ENCODE data around the gene WDFY3.

Gene WDFY3

GRCh38 chr4:84966382-84967242, at the start of gene WDFY3:
WDFY3 (minus strand) TSS chr4:84966690; CDS start chr4:84860591, 106,099 bp downstream.
- DNase-seq, result peak; percentile 69

- DNase-seq, result no peak
Observed at GRCh38 chr4:85005865-85006377, 39.4 kb upstream of the WDFY3 start.

- no peak for DNase-seq
Observed at GRCh38 chr4:85000343-85000742, 33.9 kb upstream of the WDFY3 start.

GRCh38 chr4:84995386-84995785, 28.9 kb upstream of the WDFY3 start:
- DNase-seq, result no peak

- DNase-seq, result no peak
Observed at GRCh38 chr4:84994280-84994679, 27.8 kb upstream of the WDFY3 start.

- no peak for DNase-seq
Observed at GRCh38 chr4:84985952-84986351, 19.5 kb upstream of the WDFY3 start.

GRCh38 chr4:84977396-84977795, 10.9 kb upstream of the WDFY3 start:
- no peak for DNase-seq

GRCh38 chr4:84973856-84974255, 7.4 kb upstream of the WDFY3 start:
- no peak for DNase-seq

GRCh38 chr4:84971319-84971932, 4.9 kb upstream of the WDFY3 start:
- DNase-seq, result peak; percentile 31

GRCh38 chr4:84968925-84969324, 2.4 kb upstream of the WDFY3 start:
- no peak for DNase-seq

- peak; percentile 25 for DNase-seq
Observed at GRCh38 chr4:84967243-84967690, 777 bp upstream of the WDFY3 start.

- DNase-seq, result peak; percentile 16
Observed at GRCh38 chr4:84965553-84966381, 723 bp downstream of the WDFY3 start.

- no peak for DNase-seq
Observed at GRCh38 chr4:84964995-84965552, 1.4 kb downstream of the WDFY3 start.

GRCh38 chr4:84962102-84962501, 4.4 kb downstream of the WDFY3 start:
- no peak for DNase-seq

GRCh38 chr4:84958434-84958833, 8.1 kb downstream of the WDFY3 start:
- DNase-seq, result no peak

- DNase-seq, result no peak
Observed at GRCh38 chr4:84957514-84958420, 8.7 kb downstream of the WDFY3 start.

- DNase-seq, result no peak
Observed at GRCh38 chr4:84956014-84956413, 10.5 kb downstream of the WDFY3 start.

GRCh38 chr4:84954982-84955567, 11.4 kb downstream of the WDFY3 start:
- no peak for DNase-seq

- DNase-seq, result no peak
Observed at GRCh38 chr4:84952776-84953175, 13.7 kb downstream of the WDFY3 start.

- peak; percentile 42 for DNase-seq
Observed at GRCh38 chr4:84952004-84952403, 14.5 kb downstream of the WDFY3 start.

- DNase-seq, result no peak
Observed at GRCh38 chr4:84948056-84948455, 18.4 kb downstream of the WDFY3 start.

All from RPMI8226 (cell line).